Thyroid gland (tissue), 4 donors: ENCODE measurements around the gene RELL2. TPM values are rescaled to one million over a fixed set of nuclear protein-coding genes. Genes with fewer than 3 reads are reported as not detected.

Experiments
- DNase-seq, 2 donors: peaks; one replicate each; pipeline ENCODE4 v3.0.0-alpha.2; 2019
- H3K27ac ChIP-seq, 3 donors: fragments of 200-600 bp; sonication (generic); 1 replicate in 2 of 3; 2 replicates in 1 of 3; pipeline ENCODE4 v1.5.1; 2016 to 2019; ENCODE audit warnings: mild to moderate bottlenecking in 1 of 3, moderate library complexity in 1 of 3
- H3K27me3 ChIP-seq: fragments of 200-600 bp; sonication (generic); one replicate; pipeline ENCODE4 v1.5.1; 2019
- H3K36me3 ChIP-seq, 2 donors: fragments of 200-600 bp; sonication (generic); one replicate each; pipeline ENCODE4 v1.5.1; 2016 to 2019
- H3K4me1 ChIP-seq, 2 donors: fragments of 200-600 bp; sonication (generic); one replicate each; pipeline ENCODE4 v1.5.1; 2017 to 2019
- H3K4me3 ChIP-seq, 3 donors: fragments of 200-600 bp; sonication (generic); replicated peaks in 1 of 3; 1 replicate in 2 of 3; 2 replicates in 1 of 3; pipeline ENCODE4 v1.5.1; 2016; ENCODE audit warnings: mild to moderate bottlenecking in 1 of 3
- H3K9me3 ChIP-seq: fragments of 200-600 bp; sonication (generic); one replicate; pipeline ENCODE4 v1.5.1; 2017
- CTCF ChIP-seq, 6 experiments: fragments of 200-600 bp in 3 of 6; fragments of 450-650 bp in 3 of 6; sonication (generic) in 3 of 6; IDR thresholded peaks; one replicate each; pipeline ENCODE4 v1.5.1; 2016 to 2019; ENCODE audit warnings: antibody characterized with exemption in 6 of 6, mild to moderate bottlenecking in 2 of 6, inconsistent platforms in 1 of 6, moderate library complexity in 1 of 6
- POLR2A ChIP-seq, 2 donors: fragments of 450-650 bp; IDR thresholded peaks; one replicate each; pipeline ENCODE4 v1.6.1; 2017; ENCODE audit warnings: antibody characterized with exemption in 2 of 2, mild to moderate bottlenecking in 2 of 2, moderate library complexity in 1 of 2
- WGBS, 2 donors: methylation state at CpG; one replicate each; pipeline ENCODE4 v1.1.5; 2017; 5-methylcytosine and 5-hydroxymethylcytosine counted together
- intact Hi-C: fragments of 100-400 bp; cut with DNase I; formaldehyde crosslinking; loops from one replicate; pipeline ENCODE4 v1.15.1; 2023
- total RNA-seq, 4 donors: library from RNA; depleted of rRNA; stranded (reverse); fragments of >200 nt; gene quantifications; one replicate each; pipeline ENCODE4 v1.2.3, GENCODE V29; 2016

Gene RELL2
- total RNA-seq, 4 donors from 2014 or later: 2.4 to 5.7 (median 4.6) TPM

DNA sequence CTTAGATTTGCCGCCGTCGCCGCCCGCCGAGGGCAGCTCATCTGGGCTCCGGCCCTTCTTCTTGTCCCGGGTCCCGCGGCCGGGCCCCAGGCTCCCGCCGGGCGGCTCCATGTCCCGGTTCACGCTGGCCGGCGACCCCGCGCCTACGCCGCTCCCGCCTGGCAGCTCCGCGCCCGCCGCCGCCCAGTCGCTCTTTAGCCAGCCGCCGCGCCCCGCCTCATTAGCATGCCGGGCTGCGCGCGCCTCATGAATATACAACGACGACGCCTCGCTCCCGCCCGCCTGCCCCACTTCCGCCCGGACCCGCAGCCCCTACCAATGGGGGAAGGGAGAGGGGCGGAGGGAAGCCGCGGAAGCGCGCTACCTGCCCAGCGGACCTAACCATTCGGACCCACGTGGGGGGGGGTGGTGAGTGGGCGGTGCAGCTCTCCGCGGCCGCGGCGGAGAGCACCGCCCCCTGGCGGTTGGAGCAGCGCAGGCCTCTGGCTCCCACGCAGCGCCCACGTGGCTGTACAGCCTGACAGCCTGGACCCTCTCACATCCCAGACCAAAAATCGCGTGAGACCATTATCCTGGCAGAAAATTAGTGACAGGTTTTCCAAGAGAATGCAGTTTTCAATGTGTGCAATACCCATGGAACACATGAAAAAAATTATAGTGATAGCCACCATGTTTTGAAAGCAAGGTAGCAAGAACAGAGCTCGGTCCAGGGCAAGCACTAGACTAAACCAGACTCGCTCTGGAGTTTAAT lies 17.8 kb upstream of the RELL2 start, which contains the start of gene DIAPH1:
Gene DIAPH1, minus strand, starts transcription at position 197 of the 751 bp plus-strand sequence. Its CDS starts 86 bp downstream, at position 111.
- peak; percentile 99 for DNase-seq
- peak; percentile 90 to 99 (median 98) for TF ChIP-seq CTCF (IDR thresholded peaks at IDR 0.05)
- peak; percentile 67 to 95 for TF ChIP-seq POLR2A (IDR thresholded peaks at IDR 0.05)
- H3K4me1 ChIP-seq: peaks cover 24 to 28% of the 10 kb centered on the region in 2 donors
- H3K27me3 ChIP-seq: no peaks in the 10 kb centered on the region
- intact Hi-C loops: no loop called here
- peak within 1 kb of the TSS; percentile 78 to 89 (median 82) for H3K4me3 ChIP-seq
- no peaks in the 10 kb centered on the region for H3K9me3 ChIP-seq
- 2 to 10% methylated on average over 16 to 45 of the region's 70 CpGs for WGBS, 2 donors
- peak within 1 kb of the TSS; percentile 94 to 98 (median 95) for H3K27ac ChIP-seq
- peaks cover 21 to 23% of the 10 kb centered on the region in 2 donors for H3K36me3 ChIP-seq

- H3K36me3 ChIP-seq: peaks cover 47 to 50% of the 10 kb centered on the region in 2 donors
- intact Hi-C loops: no loop called here
These were observed 13.6 kb upstream of the RELL2 start for GRCh38 chr5:141623186-141623585.

GRCh38 chr5:141623611-141624010 lies 13.2 kb upstream of the RELL2 start:
- Histone ChIP-seq H3K36me3 (peaks cover 52 to 54% of the 10 kb centered on the region in 2 donors), H3K9me3 (no peaks in the 10 kb centered on the region), H3K27ac (no peak overlapping the region), H3K27me3 (no peaks in the 10 kb centered on the region), H3K4me1 (no peaks in the 10 kb centered on the region), H3K4me3 (no peak overlapping the region)
- TF ChIP-seq POLR2A (IDR thresholded peaks at IDR 0.05): no peak
- TF ChIP-seq CTCF (IDR thresholded peaks at IDR 0.05): no peak
- DNase-seq: no peak
- 82 to 90% methylated on average over 5 of the region's 5 CpGs for WGBS, 2 donors
- intact Hi-C loops: no loop called here

More at GRCh38 chr5:141623186-141623585, 13.6 kb upstream of the RELL2 start:
- H3K27ac ChIP-seq: no peak overlapping the region
- no peaks in the 10 kb centered on the region for H3K9me3 ChIP-seq
- no peak overlapping the region for H3K4me3 ChIP-seq
- no peaks in the 10 kb centered on the region for H3K4me1 ChIP-seq
- TF ChIP-seq POLR2A (IDR thresholded peaks at IDR 0.05) (no peak), CTCF (IDR thresholded peaks at IDR 0.05) (no peak)
- no peak for DNase-seq
- no peaks in the 10 kb centered on the region for H3K27me3 ChIP-seq

DNA sequence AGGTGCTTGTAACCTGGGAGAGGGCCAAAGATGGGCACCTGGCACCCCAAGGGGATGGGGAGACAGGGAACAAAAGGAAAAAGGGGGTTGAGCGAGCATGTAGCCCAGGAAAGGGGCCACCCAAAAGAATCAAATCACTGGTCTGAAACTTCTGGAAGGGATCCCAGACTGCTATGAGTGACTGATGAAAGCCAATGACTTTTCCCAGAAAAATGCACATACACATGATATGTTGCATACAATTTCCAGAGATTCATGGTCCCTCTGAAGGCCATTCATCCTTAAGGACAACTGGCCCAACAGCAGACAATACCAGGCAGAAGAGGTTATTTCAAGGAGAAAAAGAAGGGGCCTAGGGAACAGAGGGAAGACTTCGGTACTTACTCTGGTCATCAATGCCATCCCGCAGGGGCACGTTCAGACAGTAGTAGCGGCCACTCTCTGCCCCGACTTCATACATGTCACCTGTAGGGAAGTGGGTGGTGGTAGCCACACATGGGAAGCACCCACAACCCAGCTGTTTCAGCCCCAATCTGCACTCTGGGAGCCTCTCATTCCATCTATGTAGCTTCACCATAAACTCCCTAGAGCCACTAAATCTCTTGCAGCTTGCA lies 8.5 kb upstream of the RELL2 start:
- no peaks in the 10 kb centered on the region for H3K9me3 ChIP-seq
- TF ChIP-seq POLR2A (IDR thresholded peaks at IDR 0.05): no peak
- TF ChIP-seq CTCF (IDR thresholded peaks at IDR 0.05): no peak
- H3K27me3 ChIP-seq: no peaks in the 10 kb centered on the region
- peaks cover 44 to 45% of the 10 kb centered on the region in 2 donors for H3K36me3 ChIP-seq
- intact Hi-C loops: loop anchor here (5.0 kb wide), 1 partner anchor 36 kb away; no protein-coding TSS in a partner anchor
- no peak for DNase-seq
- no peak overlapping the region for H3K4me3 ChIP-seq
- no peaks in the 10 kb centered on the region for H3K4me1 ChIP-seq
- H3K27ac ChIP-seq: no peak overlapping the region
- 93% methylated on average over 6 of the region's 6 CpGs for WGBS, 2 donors
